Activated CD4-positive, CD25-positive, alpha-beta regulatory T cell treated with anti-CD3 and anti-CD28 coated beads, Interleukin-2, amount 50 U/mL, for 24 hours (primary cell): ENCODE measurements around the gene CCDC136.
A peak's percentile ranks its signal among the peaks of the same experiment; 100 is the strongest.

Source experiments
- ATAC-seq, 2 donors: fragments of 150-1000 bp; cut with Tn5 transposase; one replicate each; pipeline ENCODE4 v1.10.0; 2021; ENCODE audit warnings: mild to moderate bottlenecking in 1 of 2, moderate library complexity in 1 of 2

CCDC136 gene

DNA sequence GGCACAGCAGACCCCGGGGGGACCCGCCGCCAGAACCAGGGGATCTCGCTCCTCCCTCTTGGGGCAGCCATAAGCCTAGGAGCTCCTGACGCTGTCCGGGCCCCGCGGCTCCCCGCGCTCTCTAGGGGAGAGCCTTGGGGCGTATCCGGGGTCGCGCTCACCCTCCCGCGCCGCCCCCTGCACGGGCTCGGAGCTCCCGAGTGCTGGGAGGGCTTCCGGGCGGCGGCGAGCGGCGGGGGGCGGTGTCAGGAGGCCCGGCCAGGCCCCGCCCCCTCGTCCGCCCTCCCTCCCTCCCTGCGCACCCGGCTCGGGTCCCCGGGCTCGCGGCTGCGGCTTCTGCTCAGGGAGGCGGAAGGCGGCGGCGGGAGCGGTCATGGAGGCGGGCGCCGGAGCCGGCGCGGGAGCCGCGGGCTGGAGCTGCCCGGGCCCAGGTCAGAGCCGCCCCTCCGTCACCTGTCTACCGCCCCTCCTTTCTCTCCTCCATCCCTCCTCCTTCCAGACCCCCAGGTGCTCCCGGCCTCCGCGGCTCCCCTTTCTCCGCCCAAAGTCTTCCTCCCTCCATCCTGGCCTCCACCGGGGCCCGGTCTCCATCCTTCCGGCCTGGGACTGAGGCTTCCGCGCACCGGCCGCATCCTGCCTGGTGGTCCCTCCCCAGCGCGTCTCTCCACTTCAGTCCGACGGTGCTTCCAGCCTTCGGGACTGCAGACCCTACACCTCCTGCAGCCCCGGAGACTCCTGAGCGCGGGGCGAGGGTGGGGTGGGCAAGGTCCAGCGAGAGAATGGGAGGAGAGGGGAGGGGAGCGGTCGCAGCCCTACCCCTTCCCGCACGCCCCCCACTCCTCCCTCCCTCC lies at the start of gene CCDC136:
Gene CCDC136 (plus strand): TSS at position 848 of the 851 bp plus-strand sequence. CDS start 444 bp downstream, outside the sequence.
- ATAC-seq, result peak; percentile 89 to 90

DNA sequence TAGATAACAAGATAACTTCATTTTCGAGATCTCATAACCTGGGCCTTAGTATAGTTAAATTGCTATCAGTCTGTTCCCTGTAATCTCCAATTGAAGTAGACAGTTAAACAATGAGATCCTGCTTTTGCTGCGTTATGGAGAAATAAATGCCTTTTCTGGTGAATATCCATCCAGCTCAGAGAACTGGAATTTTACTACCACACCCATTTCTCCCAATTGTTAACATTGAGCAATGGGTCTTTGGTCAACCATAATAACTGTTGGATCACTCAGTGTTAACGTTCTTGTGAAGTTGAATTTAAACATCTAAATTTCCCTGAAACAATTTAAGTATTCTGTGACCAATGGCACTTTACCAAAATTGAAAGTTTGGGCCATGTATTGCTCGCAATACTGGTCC lies 49.6 kb upstream of the CCDC136 start:
- ATAC-seq, result no peak

DNA sequence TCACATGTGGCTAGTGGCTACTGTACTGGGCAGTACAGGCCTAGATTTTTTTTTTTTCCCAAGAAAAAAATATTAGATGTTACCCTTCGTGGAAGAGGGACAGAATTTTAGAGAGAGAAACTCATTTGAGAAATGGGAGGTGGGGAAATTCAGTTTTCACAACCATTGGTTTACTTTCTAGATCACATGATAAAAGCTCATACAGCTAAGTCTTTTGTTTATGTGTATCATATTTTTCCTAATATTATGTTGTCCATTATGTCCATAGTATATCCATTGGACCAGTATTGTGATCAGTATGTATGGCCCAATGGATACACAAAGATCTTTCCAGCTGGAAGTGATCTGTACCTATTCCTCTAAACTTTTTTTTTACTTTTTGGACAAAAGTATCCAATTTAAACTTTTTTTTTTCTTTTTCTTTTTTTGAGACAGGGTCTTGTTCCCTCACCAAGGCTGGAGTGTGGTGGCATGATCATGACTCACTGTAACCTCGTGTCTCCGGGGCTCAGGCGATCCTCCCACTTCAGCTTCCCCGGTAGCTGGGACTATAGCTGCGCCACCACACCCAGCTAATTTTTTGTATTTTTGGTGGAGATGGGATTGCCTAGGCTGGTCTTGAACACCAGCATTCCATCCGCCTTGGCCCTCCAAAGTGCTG lies 48.5 kb upstream of the CCDC136 start:
- ATAC-seq, result no peak

DNA sequence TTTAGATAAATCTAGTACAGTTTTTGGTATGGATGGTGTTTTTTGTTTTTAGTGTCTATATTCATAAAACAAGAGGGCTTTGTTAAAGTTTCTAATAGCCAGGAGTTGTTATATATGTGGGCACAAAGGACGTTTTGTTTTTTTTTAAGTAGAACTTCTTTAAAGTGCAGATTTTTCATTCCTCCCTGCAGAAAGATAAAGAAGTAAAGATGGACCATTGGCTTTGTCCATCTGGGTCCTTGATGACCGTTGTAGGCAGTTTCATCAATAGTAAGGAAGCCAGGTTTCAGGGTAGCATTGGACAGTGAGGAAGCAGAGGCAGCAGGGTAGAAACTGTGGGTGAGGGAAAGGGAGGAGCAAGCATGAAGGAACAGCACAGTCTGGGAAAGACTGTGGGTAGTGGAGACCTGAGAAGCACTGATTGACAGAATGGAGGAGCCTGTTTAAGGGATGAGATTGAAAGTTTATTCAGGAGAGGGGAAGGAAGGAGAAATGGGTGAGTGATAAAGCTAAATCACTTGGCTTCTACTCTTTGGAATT lies 47.3 kb upstream of the CCDC136 start:
- no peak for ATAC-seq

DNA sequence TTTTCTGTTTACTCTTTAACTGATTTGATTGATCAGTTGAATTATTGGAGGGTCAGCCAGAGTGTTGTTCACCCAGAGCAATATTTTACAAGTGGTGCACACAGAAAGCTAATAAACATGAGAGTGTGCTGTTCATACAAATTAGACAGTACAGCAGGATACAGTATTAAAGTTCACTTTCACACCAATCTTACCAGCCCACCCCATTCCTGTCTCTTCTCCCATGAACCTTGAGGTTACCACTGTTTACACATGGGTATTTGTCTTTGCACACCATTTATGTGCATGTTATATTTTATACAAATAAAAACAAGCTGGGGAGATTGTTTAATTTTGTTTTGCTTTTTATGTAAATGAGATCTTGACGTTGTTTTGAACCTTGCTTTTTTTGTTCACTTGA lies 46.1 kb upstream of the CCDC136 start:
- ATAC-seq, result no peak

DNA sequence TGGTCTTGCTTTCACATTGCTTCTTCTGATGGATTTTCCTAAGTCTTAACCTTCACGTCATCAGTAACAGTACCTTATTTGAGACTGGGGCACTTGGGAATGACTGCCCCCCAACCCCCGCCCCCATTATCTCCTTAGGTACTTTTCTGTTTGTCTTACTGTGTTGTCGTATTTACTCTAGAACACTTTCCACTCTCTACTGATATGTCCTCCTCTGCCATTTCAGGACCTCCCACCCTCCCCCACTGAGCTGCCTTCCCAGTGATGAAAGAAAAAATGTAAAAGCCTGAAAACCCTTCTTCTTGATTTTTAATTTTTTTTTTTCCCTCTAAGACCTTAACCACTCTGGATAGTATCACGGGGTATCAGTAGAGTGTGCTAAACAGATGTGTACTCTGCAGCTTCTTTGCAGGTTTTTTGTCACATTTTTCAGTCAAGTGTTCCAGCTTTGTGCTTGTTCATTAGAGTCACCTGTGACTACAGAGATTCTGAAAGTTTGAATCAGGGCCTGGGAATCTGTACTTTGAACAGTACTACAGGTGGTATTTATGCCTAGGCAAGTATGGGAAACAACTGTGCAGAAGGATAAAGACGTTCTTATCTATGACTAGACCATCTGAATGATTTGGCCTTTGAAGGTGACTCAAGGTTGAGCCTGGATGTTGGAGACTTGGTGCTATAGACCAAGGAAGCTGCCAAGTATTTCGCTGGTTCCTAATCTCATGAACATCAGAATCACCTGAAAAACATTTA lies 44.3 kb upstream of the CCDC136 start:
- no peak for ATAC-seq

DNA sequence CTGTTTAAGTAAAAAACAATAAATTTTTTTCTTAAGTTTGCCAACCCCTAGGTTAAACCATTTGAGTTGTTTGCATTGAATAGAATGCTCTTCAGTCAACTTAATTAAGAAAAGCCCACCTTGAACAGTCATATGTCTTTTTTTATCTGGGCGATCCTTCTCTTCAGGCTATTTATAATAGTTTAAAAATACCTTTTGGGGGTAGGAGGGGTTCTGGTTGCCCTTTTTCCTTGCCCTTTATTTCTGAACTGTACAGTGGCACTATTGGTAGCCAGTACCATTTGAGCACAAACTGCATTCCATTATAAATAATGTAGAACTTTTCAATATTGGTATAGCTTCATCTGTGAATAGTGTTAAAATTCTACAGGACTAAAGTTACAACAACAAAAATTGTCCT lies 39.5 kb upstream of the CCDC136 start:
- ATAC-seq, result no peak

DNA sequence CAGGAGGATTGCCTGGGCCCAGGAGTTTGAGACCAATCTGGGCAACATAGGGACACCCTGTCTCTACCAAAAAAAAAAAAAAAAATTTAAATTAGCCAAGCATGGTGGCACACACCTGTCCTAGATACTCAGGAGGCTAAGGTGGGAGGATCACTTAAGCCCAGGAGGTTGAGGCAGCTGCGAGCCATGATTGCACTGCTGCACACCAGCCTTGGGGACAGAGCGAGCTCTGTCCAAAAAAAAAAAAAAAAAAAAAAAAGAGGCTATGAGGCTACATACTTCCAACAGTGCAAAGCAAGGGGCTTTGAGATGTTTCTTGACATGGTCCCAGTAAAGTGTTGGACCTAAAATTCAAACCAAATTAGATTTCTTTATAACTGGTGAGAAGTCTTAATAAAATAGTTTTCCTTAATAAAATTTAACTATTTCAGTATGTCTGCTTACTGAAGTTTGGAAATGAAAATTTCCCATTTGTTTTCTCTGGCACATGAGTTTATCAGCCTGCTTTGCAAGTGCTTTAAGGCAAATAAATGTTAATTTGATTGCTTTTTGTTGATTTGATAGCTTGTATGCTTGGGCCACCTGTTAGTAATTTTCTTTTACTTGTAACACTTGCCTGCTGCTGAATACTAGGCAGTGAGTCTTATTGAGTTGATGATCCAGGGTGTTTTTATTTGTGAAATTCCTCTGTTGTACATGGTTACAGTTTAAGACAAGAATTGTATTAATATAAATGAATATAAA lies 36.5 kb upstream of the CCDC136 start:
- ATAC-seq, result no peak

DNA sequence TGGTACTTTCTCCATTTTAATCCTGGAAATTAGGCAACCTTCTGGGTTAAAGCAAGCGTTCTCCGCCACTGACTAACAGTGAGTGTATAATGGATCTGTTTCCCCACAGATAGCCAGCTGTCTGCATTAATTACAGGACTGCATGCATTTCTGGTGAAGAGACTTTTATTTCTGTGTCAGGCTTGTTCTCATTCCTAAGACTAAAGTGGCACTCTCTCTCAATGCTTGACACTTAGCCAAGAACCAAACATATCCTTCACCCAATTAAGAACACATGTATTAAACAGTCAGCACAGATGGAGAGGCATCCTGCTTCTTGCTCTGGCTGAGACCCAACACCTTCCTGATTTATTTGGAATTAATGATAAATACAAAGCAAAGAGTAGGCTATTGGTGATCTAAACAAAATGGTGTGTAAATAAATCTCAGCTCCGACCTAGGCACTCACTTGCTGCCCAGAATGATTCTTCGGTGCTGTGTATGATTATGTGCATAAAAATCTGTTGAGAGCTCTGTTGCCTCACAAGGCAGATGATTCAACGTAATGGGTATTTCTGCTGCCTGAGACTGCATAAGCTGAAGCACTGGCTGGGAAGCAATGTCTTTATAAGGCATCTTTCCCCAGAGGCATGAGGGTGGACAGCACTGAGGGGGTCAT lies 35.8 kb upstream of the CCDC136 start:
- ATAC-seq, result no peak

DNA sequence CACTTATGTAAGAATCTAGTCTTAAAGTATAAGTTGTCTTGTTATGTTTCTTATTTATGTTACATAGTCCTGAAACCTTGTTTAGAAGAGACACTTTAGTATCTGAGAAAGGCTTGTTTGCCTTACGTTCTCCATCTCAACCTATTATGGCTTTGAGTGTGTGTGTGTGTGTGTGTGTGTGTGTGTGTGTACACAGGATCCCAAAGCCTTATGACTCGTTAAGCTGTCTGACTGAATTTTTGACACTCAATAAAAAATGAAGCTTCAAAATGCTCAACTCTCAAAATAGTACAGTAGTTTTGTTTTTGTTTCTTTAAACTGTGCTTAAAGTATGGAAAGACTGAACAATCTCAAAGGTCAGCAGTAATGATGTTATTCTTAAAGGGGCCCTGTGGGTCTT lies 34.6 kb upstream of the CCDC136 start:
- no peak for ATAC-seq

DNA sequence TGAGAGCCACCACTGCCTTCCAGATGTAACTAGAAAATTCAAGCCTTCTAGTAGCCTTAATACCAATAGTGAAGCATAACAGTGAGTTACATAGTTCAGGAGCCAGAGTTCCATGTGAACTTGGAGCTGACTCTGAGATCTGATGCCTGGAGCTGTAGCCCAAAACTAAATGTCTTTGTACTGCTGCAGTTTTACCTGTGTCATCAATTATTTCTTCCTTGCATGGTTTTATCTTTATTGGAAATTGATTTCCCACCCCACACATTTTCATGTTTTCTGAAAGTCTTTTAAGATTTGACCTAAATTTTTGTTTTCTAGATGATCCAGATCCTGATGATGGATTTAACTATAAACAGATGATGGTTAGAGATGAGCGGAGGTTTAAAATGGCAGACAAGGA lies 33.2 kb upstream of the CCDC136 start:
- no peak for ATAC-seq

DNA sequence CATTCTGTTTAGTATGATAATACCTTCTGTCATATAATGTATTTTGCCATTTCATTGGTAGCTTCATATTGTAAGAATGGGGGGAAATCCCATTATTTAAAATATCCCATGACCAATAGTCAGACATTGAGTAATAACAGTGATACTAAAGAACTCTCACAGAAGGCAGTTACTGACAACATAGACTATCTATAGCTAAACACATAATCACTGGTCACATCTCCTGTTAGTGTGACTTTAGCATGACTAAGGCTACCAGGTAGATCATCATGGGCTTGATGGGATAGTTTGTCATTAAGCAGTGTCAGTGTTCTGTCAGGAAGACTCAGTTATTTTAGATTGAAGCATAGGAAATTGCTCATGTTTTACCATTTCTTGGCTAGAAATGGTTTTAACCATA lies 32.5 kb upstream of the CCDC136 start:
- peak; percentile 95 for ATAC-seq

DNA sequence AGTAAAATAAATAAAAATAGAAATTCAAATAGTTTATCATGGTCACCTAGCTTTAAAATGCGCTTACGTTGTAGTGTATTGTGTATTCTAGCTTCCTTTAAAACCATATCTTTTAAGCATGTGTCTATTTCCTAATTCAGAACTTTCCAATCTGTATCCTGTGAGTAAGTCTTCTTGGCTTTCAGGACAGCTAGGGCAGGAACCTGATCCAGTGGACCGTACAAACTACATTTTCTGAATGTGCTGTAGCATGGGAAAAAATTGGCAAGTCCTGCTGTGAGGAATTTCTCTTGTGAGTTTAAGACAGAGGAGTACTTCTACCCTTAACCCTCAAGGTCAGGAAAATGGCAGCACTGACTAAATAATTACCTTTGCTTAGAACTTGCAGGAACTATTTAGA lies 28.2 kb upstream of the CCDC136 start:
- no peak for ATAC-seq

DNA sequence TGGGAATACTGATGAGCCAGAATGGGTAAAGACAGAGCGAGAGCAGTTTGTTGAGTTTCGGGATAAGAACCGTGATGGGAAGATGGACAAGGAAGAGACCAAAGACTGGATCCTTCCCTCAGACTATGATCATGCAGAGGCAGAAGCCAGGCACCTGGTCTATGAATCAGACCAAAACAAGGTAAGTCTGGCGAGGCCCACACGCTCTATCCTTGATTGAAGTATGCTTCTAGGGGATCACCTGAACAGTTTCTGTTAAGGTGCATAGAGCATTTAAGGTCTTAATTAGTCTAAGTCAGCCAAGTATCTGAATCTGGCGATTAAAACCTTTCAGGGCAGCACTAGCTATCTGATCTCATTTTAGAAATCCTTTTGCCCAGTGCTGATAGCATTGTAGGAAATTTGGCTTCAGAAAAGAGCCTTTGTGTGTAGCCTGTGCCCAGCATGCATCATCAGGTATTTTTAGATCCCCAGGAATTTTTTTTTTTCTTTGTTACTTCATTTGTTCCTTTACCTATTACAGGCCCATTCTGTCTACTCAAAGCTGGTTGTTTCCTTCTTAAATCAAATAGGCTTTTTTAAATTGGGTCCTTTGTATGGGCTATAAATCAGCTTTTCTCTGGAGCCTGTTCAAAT lies 24.2 kb upstream of the CCDC136 start:
- ATAC-seq, result no peak

DNA sequence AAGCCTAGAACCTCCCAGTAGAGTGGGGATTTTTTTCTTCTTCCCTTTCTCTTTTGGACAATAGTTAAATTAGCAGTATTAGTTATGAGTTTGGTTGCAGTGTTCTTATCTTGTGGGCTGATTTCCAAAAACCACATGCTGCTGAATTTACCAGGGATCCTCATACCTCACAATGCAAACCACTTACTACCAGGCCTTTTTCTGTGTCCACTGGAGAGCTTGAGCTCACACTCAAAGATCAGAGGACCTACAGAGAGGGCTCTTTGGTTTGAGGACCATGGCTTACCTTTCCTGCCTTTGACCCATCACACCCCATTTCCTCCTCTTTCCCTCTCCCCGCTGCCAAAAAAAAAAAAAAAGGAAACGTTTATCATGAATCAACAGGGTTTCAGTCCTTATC lies 21.5 kb upstream of the CCDC136 start:
- no peak for ATAC-seq

DNA sequence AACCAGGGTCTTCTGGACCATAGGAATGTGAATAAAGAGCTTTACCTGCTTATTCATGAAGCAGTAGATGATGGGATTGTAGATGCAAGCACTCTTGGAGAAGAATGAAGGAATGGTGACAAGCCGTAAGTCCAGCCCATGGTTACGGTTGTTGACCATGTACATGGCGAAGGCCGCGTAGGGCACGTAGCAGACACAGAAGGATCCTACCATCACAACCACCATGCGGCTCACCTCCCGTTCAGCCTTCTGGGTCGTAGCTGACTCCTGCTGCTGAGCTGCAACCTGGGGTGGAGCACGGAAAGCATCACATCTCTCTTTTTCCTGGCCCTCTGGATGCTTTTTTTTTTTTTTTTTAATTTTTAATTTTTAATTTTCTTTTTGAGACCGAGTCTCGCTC lies 18.2 kb upstream of the CCDC136 start:
- ATAC-seq, result no peak

DNA sequence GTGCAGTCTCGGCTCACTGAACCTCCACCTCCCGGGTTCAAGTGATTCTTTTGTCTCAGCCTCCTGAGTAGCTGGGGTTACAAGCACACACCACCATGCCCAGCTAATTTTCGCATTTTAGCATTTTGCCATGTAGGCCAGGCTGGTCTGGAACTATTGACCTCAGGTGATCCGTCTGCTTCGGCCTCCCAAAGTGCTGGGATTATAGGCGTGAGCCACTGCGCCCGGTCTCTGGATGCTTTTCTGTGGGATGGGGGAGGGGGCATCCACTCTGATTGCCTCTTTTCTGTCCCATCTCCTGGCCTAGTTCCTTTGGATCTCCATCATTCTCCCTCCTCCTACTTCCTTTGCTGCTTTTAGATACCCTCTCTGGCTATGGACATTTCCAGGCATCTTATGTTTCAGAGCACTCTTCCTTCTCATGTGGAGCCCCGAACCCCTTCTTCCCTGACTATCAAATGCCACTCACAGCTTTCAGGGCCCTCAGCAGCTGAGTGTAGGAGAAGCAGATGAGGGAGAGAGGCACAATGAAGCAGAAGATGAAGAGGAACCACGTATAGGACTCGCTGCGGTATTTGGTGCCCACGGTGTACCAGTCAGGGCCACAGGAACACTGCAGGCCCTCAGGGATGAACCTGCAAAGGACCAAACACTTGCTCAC lies 17.6 kb upstream of the CCDC136 start:
- no peak for ATAC-seq

DNA sequence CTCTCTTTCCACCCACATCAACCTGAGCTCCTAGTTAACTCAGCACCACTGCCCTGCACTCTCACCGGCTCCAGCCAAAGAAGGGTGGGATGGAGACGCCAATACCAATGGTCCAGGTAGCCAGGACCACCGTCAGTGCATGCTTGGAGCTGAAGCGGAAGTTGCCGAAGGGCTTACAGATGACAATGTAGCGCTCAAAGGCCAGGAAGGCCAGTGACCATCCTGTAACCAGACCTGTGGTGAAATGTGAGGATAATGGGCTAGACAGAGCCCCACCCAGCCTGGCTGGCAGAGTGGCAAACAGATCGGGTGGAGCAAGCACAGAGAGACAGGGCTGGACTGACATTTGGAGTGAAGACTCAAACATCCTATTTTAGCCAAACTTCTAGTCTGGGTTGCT lies 16.8 kb upstream of the CCDC136 start:
- ATAC-seq, result no peak

DNA sequence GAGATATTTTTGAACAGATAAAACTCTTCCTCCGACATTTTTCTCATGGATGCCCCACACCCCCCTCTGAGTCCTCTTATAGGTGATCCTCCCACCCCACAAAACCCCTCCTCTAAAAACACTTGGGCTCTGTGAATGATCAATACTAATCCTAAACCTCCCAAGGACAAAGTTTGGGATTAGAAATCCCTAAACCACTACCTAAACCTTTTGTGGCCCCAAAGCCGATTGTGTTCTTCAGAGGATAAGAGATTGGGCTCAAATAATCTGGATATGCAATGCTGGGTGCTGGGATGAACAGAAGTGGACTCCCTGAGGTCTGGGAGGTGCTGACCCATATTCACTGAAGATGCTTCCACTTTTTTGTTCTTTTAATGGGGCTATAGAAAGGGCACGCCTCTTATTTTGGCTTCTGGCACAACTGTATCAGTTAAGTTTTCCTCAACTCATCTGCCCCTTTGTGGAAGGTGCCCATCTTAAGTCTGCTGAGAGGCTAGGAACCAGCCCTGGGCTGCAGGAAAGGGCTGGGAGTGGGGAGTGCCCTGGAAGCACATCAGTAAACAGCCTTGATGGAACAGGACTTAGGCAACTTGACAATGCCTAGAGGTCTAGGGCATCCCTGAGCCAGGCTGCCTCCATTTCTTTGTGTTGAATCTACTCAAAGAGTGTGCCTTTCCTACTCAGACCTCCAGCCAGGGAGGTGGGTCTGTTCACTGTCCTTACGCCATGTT lies 15.9 kb upstream of the CCDC136 start, which contains the start of gene OPN1SW:
Gene OPN1SW (minus strand): TSS at position 51 of the 731 bp plus-strand sequence. CDS start 13 bp downstream, at position 38.
- no peak for ATAC-seq
